Type B pancreatic cell (in vitro differentiated cells): ENCODE data around the gene MUC20. TPM values are rescaled to one million over a fixed set of nuclear protein-coding genes. Genes with fewer than 3 reads are reported as not detected.
"Not testable (repeated sequence)": the region's sequence is repeated elsewhere in the genome, so short reads cannot be mapped to it uniquely, and the experiment has no call there.

Experiments used
- DNase-seq: peaks from one replicate; pipeline ENCODE4 v3.0.0; 2021; ENCODE audit warnings: mixed read lengths; ENCODE audit not compliant: unreplicated experiment; ENCODE audit errors: extremely low spot score
- H3K27ac Mint-ChIP-seq: 2 replicates; pipeline ENCODE4 v1.8.0; 2021; ENCODE audit warnings: mild to moderate bottlenecking, mixed read lengths
- H3K27me3 Mint-ChIP-seq: 2 replicates; pipeline ENCODE4 v1.8.0; 2021; ENCODE audit warnings: mixed read lengths
- H3K36me3 Mint-ChIP-seq: 2 replicates; pipeline ENCODE4 v1.8.0; 2021; ENCODE audit warnings: mixed read lengths
- H3K4me1 Mint-ChIP-seq: one replicate; pipeline ENCODE4 v1.8.0; 2021; ENCODE audit warnings: mixed read lengths; ENCODE audit not compliant: unreplicated experiment
- H3K4me3 Mint-ChIP-seq: 2 replicates; pipeline ENCODE4 v1.8.0; 2021; ENCODE audit warnings: mild to moderate bottlenecking, mixed read lengths
- H3K9me3 Mint-ChIP-seq: 2 replicates; pipeline ENCODE4 v1.8.0; 2021; ENCODE audit warnings: mixed read lengths
- total RNA-seq: library from RNA; stranded (reverse); gene quantifications from 2 replicates; pipeline ENCODE4 v1.2.1, GENCODE V29; 2021; ENCODE audit warnings: low replicate concordance
- TF ChIP-seq, protein P1 (sequence below): fragments of 200-600 bp; sonication (generic); conservative IDR thresholded peaks from 2 replicates; pipeline ENCODE4 v1.5.0; 2021; ENCODE audit warnings: antibody characterized with exemption, mild to moderate bottlenecking

Gene MUC20
- total RNA-seq, 1 donor from 2014 or later = 20.0 TPM

GRCh38 chr3:195709676-195710085 lies 11.1 kb upstream of the MUC20 start:
- TF ChIP-seq, protein P1, sequence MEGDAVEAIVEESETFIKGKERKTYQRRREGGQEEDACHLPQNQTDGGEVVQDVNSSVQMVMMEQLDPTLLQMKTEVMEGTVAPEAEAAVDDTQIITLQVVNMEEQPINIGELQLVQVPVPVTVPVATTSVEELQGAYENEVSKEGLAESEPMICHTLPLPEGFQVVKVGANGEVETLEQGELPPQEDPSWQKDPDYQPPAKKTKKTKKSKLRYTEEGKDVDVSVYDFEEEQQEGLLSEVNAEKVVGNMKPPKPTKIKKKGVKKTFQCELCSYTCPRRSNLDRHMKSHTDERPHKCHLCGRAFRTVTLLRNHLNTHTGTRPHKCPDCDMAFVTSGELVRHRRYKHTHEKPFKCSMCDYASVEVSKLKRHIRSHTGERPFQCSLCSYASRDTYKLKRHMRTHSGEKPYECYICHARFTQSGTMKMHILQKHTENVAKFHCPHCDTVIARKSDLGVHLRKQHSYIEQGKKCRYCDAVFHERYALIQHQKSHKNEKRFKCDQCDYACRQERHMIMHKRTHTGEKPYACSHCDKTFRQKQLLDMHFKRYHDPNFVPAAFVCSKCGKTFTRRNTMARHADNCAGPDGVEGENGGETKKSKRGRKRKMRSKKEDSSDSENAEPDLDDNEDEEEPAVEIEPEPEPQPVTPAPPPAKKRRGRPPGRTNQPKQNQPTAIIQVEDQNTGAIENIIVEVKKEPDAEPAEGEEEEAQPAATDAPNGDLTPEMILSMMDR = no peak
- H3K36me3 Mint-ChIP-seq = peaks cover 24% of the 10 kb centered on the region
- H3K9me3 Mint-ChIP-seq = peaks cover 5% of the 10 kb centered on the region
- H3K4me3 Mint-ChIP-seq = no peak overlapping the region
- H3K27me3 Mint-ChIP-seq = no peaks in the 10 kb centered on the region
- no peak overlapping the region for H3K27ac Mint-ChIP-seq
- H3K4me1 Mint-ChIP-seq = no peaks in the 10 kb centered on the region
- no peak for DNase-seq

GRCh38 chr3:195710126-195710905 lies 10.5 kb upstream of the MUC20 start:
- H3K27me3 Mint-ChIP-seq, DNase-seq, H3K4me3 Mint-ChIP-seq, H3K27ac Mint-ChIP-seq, H3K4me1 Mint-ChIP-seq: not testable (repeated sequence)
- Mint-ChIP-seq H3K36me3 (peaks cover 30% of the 10 kb centered on the region), H3K9me3 (peaks cover 11% of the 10 kb centered on the region)

DNA sequence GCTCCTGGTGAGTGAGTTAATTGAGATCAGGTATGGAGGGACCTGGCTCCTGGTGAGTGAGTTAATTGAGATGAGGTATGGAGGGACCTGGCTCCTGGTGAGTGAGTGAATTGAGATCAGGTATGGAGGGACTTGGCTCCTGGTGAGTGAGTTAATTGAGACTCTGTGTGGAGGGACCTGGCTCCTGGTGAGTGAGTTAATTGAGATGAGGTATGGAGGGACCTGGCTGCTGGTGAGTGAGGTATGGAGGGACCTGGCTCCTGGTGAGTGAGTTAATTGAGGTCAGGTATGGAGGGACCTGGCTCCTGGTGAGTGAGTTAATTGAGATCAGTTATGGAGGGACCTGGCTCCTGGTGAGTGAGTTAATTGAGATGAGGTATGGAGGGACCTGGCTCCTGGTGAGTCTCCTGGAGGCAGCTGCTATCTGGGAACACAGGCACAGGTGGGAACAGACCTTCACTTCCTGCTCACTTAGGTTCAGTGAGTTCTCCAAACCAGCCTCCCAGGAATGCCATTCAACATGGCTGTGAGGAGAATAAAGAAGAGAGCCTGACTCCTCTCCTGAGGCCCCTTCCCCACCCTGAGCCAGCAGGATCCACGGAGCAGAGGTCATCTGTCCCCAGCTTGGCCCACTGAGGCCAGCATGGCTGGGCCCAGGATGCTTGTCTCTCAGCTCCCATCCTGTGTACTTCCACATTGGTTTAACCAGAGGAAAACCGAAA lies 9.5 kb upstream of the MUC20 start:
- not testable (repeated sequence) for DNase-seq

GRCh38 chr3:195711813-195712534 lies 8.8 kb upstream of the MUC20 start:
- Mint-ChIP-seq H3K4me1 (peaks cover 4% of the 10 kb centered on the region), H3K27me3 (no peaks in the 10 kb centered on the region), H3K9me3 (peaks cover 11% of the 10 kb centered on the region), H3K27ac (no peak overlapping the region), H3K36me3 (peaks cover 29% of the 10 kb centered on the region), H3K4me3 (no peak overlapping the region)
- TF ChIP-seq, protein P1 = no peak
- no peak for DNase-seq

More for the DNA sequence above, 9.5 kb upstream of the MUC20 start:
- H3K4me1 Mint-ChIP-seq, H3K27me3 Mint-ChIP-seq, H3K4me3 Mint-ChIP-seq, H3K27ac Mint-ChIP-seq: not testable (repeated sequence)
- peaks cover 11% of the 10 kb centered on the region for H3K9me3 Mint-ChIP-seq
- peaks cover 32% of the 10 kb centered on the region for H3K36me3 Mint-ChIP-seq

GRCh38 chr3:195712535-195712910 lies 8.3 kb upstream of the MUC20 start:
- H3K36me3 Mint-ChIP-seq = peaks cover 29% of the 10 kb centered on the region

DNA sequence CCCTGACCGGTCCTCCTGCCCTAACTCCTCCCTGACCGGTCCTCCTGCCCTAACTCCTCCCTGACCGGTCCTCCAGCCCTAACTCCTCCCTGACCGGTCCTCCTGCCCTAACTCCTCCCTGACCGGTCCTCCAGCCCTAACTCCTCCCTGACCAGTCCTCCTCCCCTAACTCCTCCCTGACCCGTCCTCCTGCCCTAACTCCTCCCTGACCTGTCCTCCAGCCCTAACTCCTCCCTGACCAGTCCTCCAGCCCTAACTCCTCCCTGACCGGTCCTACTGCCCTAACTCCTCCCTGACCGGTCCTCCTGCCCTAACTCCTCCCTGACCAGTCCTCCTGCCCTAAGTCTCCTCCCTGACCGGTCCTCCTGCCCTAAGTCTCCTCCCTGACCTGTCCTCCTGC lies 7.6 kb upstream of the MUC20 start:
- peaks cover 11% of the 10 kb centered on the region for H3K9me3 Mint-ChIP-seq
- H3K27ac Mint-ChIP-seq, DNase-seq, H3K4me1 Mint-ChIP-seq, H3K4me3 Mint-ChIP-seq, H3K27me3 Mint-ChIP-seq: not testable (repeated sequence)
- H3K36me3 Mint-ChIP-seq = peaks cover 29% of the 10 kb centered on the region

More at GRCh38 chr3:195712535-195712910, 8.3 kb upstream of the MUC20 start:
- DNase-seq, H3K27me3 Mint-ChIP-seq, H3K27ac Mint-ChIP-seq, H3K4me3 Mint-ChIP-seq, H3K4me1 Mint-ChIP-seq: not testable (repeated sequence)
- H3K9me3 Mint-ChIP-seq = peaks cover 11% of the 10 kb centered on the region

DNA sequence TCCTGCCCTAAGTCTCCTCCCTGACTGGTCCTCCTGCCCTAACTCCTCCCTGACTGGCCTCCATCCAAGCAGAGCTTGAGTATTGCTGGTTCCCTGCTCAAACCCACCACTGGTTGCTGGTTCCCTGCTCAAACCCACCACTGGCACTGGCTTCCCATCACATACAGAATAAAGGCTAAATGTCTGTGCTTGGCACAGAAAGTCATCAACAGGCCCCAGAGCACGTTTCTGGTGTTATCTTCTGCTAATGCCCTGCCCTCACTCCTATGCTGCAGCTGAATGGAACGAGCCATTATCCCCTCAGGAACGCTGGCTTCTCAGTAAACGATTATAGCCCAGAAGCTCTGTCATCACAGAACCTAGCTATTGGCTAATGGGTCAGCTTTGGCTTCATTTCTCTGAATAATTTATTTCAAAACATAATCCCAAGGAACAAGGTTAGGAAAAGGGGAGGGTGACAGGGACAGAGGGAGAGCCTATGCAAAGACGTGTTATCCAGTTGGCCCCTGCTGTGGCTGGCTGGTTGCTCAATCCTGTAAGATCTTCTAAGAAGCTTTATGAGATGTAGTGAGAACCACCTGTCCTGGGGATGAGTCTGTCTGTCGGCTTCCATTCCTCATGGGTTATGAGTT lies 6.3 kb upstream of the MUC20 start:
- H3K36me3 Mint-ChIP-seq = peaks cover 25% of the 10 kb centered on the region
- no peak for DNase-seq
- no peak overlapping the region for H3K4me3 Mint-ChIP-seq
- peaks cover 11% of the 10 kb centered on the region for H3K9me3 Mint-ChIP-seq
- no peaks in the 10 kb centered on the region for H3K27me3 Mint-ChIP-seq
- H3K27ac Mint-ChIP-seq = peak overlapping the region; percentile 19
- TF ChIP-seq, protein P1 = no peak
- H3K4me1 Mint-ChIP-seq = peaks cover 12% of the 10 kb centered on the region
